GM19023 (cell line): ENCODE data around the gene DPYD.
A peak's percentile ranks its signal among the peaks of the same experiment; 100 is the strongest.

Experiments used
- ATAC-seq: cut with Tn5 transposase; IDR thresholded peaks from one replicate; pipeline ENCODE4 v1.9.1; 2021; ENCODE audit warnings: mild to moderate bottlenecking, moderate library complexity; ENCODE audit not compliant: unreplicated experiment

Gene DPYD

DNA sequence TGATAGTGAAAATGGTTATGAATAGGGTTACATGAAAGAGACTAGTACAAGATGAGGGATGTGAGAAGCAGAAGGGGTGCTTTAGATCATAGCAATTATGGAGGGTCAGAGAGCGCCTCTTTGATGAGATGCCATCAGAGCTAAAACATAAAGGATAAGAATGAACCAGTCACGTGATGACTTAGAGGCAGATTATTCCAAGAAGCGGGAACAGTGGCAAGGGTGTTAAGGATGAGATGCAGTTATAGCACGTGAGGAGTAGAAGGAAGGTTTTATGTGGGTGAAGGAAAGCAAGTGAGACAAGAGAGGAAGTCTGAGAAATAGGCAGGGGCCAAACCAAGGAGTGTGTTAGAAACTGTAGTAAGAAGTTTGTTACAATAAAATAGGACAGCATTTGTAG, 360.1 kb downstream of the DPYD start:
- ATAC-seq = no peak

DNA sequence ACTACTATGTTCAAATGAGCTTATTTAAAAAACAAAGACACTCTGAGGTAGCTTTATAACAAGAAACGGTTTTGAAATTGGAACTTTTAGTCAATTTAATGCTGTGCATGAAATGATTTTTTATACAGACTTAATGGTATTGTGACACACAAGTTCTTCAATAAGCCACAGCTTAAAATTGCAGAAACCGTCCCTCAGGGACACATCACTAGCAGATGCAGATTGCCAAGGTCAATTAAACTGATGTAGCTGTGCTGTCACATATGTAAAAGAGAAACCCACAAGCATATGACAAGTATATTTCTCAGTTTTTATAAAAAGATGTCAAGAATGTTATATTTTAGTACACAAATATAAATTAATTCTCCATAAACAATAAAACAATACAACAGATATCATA, 366.9 kb downstream of the DPYD start:
- no peak for ATAC-seq

DNA sequence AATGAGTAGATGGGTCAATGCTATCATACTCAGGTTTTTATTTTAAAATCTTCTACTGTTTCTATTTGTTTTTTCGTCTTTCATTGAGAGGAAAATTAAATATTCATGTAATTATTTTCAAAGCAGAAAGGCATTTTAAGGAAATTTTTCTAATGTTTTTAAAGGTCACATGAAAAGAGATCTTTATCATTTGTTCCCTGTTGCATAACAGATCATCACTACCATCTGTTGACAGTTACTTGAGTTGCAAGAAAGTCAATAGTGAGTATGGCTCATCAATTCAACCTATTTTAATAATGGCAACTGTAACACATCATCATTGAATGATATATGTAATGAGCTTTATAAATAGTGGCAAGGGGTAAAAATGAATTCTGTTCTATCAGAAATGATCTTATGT, 369.7 kb downstream of the DPYD start:
- no peak for ATAC-seq

DNA sequence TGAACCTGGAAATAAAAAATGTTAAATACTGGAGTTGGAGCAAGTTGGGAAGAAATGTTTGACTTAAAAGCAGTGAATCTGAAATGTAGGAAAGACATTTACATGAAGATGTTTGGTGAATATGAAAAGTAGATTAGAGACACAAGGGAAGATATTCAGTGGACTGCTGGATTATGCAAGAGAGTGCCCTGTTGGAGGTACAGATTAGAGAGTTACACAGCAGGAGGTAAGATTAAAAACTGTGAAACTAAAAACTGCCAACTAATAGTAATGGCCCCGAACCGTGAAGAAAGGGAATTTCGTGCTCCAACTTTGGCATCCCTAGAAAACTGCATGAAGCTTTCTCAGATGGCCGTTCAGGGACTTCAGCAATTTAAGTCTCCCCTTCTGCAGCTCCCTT, 375.4 kb downstream of the DPYD start:
- ATAC-seq = no peak

DNA sequence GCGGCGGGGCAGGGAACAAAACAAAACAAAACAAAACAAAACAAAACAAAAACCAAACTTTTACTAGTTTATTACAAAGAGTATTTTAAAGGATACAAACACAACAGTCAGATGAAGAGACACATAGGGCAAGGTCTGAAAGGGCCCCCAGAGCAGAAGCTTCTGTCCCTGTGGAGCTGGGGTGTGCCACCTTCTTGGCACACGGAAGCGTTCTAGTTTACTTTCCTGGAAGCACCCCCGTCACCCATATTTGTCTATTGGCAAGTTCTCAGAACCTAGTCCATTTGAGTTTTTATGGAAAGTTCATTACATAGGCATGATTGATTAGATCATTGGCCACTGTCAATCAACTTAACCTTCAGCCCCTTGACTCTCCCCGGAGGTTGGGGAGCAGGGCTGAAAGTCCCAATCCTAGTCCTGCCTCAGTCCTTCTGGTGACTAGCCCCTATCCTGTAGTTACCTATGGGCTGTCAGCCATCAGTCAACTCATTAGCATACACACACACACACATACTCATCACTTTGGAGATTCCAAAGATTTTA, 380.4 kb downstream of the DPYD start:
- no peak for ATAC-seq

DNA sequence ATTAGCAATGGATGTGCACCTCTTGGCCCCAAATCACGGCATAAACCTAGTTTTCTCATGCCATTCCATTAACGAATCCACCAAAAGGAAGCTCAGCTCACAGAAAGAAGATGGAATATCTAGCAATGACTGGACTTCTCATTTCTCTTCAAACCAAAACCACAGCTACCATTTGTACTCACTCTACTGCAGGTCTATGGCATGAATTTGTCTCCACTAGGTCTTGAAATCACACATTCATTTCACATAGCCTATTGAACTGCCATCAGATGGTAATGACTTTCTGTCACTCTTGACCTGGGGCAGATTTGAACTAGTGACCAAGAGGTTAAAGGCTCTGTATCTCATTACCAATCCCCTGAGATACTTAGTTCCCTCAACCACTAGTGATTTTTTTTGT, 382.7 kb downstream of the DPYD start:
- no peak for ATAC-seq

DNA sequence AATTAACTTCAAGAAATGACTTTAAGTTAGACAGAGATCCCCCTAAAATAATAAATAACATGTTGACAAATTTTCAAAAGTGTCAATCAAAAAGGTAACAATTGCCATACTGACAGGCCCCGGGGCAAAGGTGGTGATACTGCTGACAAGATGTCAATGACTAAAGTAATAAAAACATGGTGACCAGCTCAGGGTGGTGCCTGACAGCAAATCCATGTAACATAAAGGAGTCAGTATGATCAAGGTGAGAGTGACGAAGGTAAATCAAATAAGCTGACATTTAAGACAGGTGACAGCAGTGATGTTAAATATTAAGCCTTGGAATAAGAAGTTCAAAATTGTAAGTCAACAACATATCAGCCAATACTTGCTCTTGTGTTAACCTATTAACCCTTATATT, 387.5 kb downstream of the DPYD start:
- ATAC-seq = no peak

DNA sequence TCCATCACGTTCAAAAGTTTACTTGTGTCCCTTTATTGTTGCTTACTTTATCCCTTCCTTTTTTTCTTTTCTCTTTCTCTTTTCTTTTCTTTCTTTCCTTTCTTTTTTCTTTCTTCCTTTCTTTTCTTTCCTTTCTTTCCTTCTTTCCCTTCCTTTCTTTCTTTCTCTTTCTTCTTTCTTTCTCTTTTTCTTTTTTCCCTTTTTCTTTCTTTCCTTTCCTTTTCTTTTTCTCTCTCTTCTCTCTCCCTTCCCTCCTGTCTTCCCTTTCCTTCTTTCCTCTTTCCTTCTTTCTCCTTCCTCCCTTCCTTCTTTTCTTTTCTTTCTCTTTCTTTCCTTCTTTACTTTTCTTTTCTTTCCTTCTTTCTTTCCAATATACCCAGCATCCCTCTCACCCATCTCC, 391.2 kb downstream of the DPYD start:
- no peak for ATAC-seq

DNA sequence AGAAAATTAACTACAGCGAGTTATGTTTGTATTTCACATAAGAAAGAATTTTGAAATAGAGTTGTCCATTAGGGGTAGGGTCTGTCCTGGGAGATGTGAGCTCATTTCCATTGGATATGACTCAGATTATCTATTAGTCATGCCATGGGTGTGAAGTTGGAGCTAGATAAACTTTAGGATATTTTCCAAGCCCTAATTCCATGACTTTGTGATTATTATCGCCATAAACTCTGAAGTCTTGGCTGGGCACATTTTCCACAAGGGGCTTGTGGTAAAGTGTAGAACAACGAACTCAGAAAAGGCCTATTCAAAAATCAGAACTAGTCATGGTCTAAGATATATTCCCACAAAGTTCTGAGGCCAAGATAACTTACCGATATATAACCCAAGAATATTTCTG, 396.6 kb downstream of the DPYD start:
- ATAC-seq = no peak

DNA sequence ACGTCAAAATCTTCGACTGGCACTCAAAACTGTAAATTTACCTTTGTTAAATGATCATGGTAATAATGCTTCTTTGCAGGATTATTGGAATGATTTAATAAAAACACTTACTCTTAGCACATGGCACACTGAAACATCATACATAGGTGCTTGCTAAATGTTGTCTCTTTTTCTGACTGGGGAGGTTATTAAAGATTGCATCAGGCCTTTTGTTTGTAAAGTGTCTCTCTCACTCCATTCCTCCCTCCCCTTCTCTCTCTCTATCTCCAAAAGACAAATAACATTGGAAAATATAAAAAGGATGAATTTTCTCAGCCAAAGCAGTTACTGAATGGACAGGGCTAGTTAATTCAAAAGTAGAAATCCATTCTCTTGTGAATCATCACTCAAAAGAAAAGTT, 404.2 kb downstream of the DPYD start:
- no peak for ATAC-seq

DNA sequence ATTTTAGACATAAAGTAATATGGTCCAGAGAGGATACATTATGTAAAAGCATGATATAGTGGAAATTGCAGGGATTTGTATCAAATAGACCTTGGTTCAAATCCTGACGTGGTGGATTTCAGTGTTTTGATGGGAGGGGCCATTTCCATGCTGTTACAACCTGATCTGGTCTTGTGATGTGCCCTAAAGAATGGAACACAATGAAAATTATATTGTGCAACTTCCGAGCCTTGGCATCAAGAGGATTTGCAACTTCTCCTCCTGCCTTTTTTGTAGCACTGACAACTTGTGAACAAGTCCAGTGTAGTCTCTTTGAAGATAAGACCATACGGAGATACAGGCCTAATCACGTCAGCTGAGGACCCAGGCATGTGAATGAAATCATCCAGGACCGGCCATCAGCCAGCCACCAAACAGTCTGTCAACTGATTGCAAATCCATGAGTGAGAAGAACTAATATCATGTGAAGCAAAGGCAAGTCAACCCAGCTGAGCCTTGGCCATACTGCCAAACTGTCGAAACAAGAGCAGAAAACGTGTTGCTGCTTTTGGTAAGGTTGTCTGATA, 412.1 kb downstream of the DPYD start:
- ATAC-seq = no peak

DNA sequence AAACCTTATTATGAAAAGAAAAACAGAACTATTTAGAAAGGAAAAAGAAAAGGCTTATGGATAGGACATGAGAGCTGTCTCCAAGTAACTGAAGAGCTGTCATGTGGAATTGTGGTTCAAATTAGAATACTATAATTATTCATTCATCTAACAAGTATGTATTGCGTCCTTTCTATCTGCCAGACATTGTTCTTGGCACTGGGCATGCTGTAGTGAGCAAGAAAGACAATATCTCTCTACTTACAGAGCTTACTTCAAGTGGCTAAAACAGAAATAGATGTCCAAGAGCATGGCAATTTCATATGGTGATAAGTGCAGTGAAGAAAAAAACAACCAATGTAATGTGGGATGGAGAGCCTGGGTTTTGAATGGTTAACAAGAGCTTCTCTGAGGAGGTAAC, 413.0 kb downstream of the DPYD start:
- no peak for ATAC-seq

DNA sequence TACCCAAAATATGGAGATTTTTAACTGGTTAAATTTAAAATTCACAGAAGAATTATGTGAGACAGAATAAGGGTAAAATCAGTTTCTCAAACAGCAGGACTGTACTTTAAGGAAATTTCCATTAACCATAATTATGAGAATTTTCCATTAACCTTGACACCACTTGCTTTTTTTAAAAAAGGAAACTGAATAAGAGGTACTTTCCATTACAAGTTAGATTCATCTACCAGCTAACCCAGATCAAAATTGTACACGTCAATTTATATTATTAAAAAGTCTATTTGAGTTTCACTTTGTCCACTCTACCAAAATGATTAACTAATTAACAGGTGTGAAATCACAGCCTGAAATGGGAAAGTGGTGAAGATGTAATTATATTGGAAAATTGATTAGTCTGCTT, 414.5 kb downstream of the DPYD start:
- ATAC-seq = no peak

DNA sequence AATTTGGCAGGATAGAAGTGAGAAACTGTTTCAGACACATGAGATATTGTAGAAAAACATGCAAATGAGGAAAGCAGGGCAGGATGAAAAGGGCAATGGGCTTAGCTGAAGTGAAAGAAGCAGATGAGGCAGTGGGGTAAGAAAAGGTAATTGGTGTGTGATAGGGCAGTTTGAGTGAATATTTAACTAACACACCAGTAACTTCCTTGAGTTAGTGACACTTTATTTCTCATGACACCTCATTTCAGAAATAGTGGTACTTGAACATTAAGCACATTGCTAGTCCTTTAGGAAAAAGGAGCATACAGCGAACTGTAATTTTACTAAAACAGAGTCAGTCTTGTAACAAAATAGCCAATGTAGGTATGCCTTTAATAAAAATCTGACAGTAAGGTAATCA, 415.0 kb downstream of the DPYD start:
- ATAC-seq = peak; percentile 95

DNA sequence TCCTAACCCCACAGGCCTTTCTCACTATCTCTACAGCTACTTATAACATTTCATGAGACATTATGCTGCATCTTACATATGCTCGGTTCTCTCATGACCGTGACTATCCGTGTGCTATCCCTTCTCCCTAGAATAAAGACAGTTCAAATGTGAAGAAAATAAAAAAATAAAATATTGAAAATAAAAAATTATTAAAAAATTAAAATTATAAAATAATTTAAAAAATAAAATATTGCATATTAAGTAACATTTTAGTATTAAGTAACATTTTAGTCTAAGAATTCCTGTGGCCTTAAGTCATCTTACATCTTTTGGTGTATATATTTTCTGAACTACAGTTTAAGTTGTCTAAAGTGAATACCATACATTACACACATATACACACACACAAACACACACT, 415.5 kb downstream of the DPYD start:
- no peak for ATAC-seq

DNA sequence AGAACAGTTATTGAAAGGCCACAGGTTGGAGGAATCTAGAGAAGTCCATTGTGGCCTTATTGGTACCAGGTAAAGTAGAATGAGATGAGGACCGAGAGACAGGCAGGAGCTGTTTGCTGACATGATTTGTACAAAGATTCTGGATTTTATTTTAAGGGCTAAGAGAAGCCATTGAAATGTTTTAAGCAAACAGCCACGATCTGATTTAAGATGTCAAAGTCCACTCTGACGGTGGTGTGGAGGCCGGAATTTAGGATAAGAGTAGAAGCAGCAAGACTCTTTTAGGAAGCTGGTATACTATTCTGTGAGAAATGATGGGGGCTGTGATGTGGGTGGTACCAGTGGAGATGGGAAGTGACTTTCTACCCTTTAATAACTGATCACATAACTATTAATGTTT, 418.5 kb downstream of the DPYD start:
- ATAC-seq = no peak

DNA sequence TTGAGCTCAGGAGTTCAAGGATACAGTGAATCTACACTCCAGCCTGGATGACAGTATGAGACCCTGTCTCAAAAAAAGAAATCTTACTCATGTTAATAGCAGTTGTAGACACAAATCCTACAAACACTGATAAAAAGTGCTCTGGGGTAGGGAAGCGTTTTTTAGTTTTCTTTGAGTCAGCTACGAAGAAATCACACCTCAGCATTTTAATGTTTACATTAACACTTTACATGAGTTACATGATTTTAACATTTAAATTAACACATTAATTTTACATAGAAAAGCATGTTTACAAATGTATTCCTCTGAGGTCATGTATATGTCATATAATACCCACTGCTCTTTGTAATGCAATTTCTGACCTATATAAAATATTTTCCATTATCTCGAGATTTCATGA, 419.2 kb downstream of the DPYD start:
- no peak for ATAC-seq

DNA sequence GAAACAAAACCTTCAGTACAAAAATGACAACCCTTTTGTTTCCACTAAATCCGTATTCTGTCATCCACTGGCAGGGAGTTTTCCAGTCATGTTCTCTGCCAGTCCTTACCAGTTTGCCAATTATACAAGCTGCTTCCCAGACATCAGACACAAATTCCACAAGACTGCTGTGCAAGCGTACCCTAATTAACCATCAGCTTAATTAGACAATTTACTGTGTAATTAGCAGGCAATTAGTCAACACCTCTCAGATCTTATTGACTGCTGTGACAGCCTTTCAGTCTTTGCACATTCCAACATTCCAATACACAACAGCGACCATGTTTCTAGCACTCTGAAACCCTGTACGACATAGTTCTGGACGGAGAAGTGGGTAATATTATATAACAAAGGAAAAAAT, 420.1 kb downstream of the DPYD start:
- ATAC-seq = no peak

DNA sequence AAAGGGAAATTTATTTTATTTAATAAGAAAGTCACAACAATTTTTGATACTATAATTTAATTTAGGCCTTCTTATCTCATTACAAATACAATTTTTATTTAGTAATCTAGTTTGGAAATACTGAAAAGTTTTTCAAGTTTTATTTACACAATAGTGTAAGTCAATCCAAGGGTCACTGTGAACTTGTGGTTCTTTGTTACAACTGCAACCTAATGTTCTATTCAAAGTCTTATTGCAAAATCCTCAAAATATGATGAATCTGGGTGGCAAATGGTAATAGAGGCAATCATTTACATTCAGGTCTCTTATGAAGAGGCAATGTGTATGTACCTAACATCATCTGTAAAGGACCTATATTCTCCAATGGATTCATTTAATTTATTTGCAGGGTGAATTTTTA, 421.2 kb downstream of the DPYD start:
- no peak for ATAC-seq

DNA sequence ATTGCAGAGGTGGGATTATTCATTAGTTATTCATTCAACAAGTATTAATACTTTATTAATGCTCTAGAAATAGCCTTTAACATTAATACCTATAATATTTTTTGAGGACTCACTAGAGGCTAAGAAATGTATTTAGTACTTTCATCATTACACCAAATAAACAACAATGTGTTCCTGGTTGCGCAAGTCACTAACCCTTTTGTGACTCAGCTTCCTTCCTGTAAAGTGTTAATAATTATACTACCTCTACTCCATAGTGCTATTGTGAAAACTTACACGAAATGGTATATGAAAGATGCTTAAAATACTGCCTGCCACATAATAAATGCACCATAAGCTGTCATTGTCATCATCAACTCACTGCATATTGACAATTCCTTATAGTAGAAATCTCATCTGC, 431.0 kb downstream of the DPYD start:
- no peak for ATAC-seq

DNA sequence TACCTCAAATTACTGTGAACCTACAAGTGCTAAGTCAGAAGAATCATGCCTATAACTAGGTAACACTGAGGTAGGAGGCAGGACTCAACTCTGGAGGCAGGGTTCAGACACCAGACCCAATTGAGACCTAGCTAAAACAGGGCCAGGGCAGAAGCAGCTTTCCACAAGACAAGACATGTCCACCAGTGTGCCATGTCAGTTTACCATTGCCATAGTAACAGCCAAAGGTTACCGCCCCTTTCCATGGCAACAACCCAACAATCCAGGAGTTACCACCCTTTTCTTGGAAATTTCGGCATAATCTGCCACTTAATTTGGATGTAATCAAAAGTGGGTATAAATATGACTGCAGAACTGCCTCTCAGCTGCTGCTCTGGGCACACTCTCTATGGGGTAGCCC, 432.3 kb downstream of the DPYD start:
- ATAC-seq = no peak

DNA sequence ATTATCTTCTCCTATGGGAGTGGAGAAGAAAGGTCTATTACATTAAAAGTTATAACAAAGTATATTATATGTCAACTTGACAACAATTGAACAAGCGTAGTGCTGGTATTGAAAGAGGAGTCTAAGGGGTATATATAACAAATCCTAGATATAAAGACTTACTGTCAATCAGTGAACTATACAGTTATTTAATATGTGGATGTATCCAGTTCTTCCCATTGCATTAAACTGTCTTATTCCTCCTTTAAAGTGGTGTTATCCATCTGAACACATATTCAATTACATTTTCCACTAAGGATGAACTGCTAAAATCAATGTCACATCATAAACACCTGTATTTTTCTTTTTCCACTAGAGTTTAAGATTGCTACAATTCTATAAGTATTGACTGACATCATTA, 438.8 kb downstream of the DPYD start:
- no peak for ATAC-seq

DNA sequence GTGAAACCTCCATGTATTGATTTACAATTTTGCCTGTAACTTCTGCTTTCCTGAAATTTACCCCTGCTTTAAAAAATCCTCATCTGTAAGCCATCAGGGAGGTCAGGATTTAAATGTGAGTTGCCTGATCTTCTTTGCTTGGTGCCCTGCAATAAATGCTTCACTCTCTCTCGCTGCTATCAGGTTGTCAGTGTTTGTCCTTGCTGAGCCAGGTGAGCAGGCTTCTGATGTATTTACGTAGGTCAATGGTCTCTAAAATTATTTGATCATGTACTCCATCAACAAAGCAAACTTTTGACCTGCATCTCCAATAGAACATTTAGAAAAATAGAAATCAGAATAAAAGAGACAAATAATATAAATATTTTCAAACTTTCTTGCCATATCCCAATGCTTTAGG, 453.4 kb downstream of the DPYD start:
- no peak for ATAC-seq

DNA sequence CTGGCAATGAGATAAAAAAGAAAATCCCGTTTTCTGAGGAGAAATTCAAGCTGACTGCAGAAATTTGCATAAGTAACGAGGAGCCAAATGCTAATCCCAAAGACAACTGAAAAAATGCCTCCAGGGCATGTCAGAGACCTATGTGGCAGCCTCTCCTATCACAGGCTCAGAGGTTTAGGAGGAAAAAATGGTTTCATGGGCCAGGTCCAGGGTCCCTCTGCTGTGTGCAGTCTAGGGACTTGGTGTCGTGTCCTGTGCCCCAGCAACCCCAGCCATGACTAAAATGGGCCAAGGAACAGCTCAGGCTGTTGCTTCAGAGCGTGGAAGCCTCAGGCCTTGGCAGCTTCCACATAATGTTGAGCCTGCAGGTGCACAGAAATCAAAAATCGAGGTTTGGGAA, 456.5 kb downstream of the DPYD start:
- ATAC-seq = no peak
